K562 (cell line): ENCODE data around the gene RNF187. TPM values are rescaled to one million over a fixed set of nuclear protein-coding genes. Genes with fewer than 3 reads are reported as not detected.

Experiments used
- ATF6 ChIP-seq: sonication (generic); formaldehyde crosslinking; IDR thresholded peaks from 2 replicates; pipeline ENCODE4 v1.4.0; 2020; ENCODE audit warnings: mild to moderate bottlenecking, missing genetic modification reagents
- ELF2 ChIP-seq: fragments of 250-450 bp; sonication (Bioruptor Pico); IDR thresholded peaks from 2 replicates; pipeline ENCODE4 v1.5.0; 2021; ENCODE audit warnings: mild to moderate bottlenecking
- KLF1 ChIP-seq: fragments of 450-650 bp; IDR thresholded peaks from 2 replicates; pipeline ENCODE4 v1.6.1; 2016; ENCODE audit warnings: missing genetic modification characterization, missing compliant biosample characterization
- MTF1 ChIP-seq: fragments of 250-450 bp; sonication (Bioruptor Pico); IDR thresholded peaks from 2 replicates; pipeline ENCODE4 v1.9.0; 2021; ENCODE audit warnings: moderate library complexity, mild to moderate bottlenecking, inconsistent platforms, borderline replicate concordance
- PYGO2 ChIP-seq: fragments of 450-650 bp; IDR thresholded peaks from 2 replicates; pipeline ENCODE4 v1.6.1; 2016; ENCODE audit warnings: mild to moderate bottlenecking, missing genetic modification characterization, moderate library complexity, missing compliant biosample characterization
- RERE ChIP-seq: sonication (generic); formaldehyde crosslinking; IDR thresholded peaks from 2 replicates; pipeline ENCODE4 v1.8.0; 2023; ENCODE audit warnings: missing genetic modification reagents, mild to moderate bottlenecking, borderline replicate concordance
- REST ChIP-seq, 2 experiments: fragments of 450-650 bp; formaldehyde crosslinking in 1 of 2; IDR thresholded peaks; 2 replicates each; pipeline versions ENCODE4 v1.4.0 to v1.6.1; 2014 to 2020; ENCODE audit warnings: mild to moderate bottlenecking in 2 of 2, borderline replicate concordance in 1 of 2, low read depth in 1 of 2
- XRCC3 ChIP-seq: fragments of 450-650 bp; IDR thresholded peaks from 2 replicates; pipeline ENCODE4 v1.6.1; 2017; ENCODE audit warnings: mild to moderate bottlenecking, moderate library complexity
- ZC3H4 ChIP-seq: sonication (generic); formaldehyde crosslinking; IDR thresholded peaks from 2 replicates; pipeline ENCODE4 v1.9.0; 2021; ENCODE audit warnings: missing genetic modification reagents, borderline replicate concordance
- polyA plus RNA-seq, 8 experiments: library from polyadenylated mRNA; depleted of rRNA in 4 of 8; stranded (reverse) in 5 of 8; unstranded in 3 of 8; fragments of >200 nt; fragmentation: Nextera tagmentation in 2 of 8; fragmentation: Illumina TruSeq in 1 of 8; extraction: Ambion mirVana in 2 of 8; extraction: Trizol in 1 of 8; gene quantifications; 2 replicates each; pipeline versions ENCODE4 v1.2.1 to v1.2.3, GENCODE V29; 2011 to 2014; ENCODE audit warnings: inconsistent platforms in 1 of 8, missing spikeins in 1 of 8
- total RNA-seq, 7 experiments: library from RNA; depleted of rRNA in 6 of 7; stranded (reverse); fragments of >200 nt in 6 of 7; fragmentation: Illumina TruSeq in 2 of 7; extraction: Trizol in 2 of 7; gene quantifications; 2 replicates each; pipeline versions ENCODE4 v1.2.1 to v1.2.3, GENCODE V29; 2011 to 2021; ENCODE audit warnings: low replicate concordance in 1 of 7

Gene RNF187
- total and polyA plus RNA-seq, 9 of the 15 experiments (the other 6 are each of a cell fraction or from before 2014, with no cell fraction given): 2.3 to 119 (median 41.9) TPM

GRCh38 chr1:228500901-228501871, 14.0 kb downstream of the RNF187 start (continued):
- TF ChIP-seq ATF6 (CRISPR knock-in tag): no peak
- no peak for TF ChIP-seq PYGO2
- TF ChIP-seq MTF1 (CRISPR knock-in tag): 0 out of 2 replicates have a peak, but pooled peaks have one; percentile 25
- TF ChIP-seq ELF2 (CRISPR knock-in tag): peak; percentile 66; the same call in 1 of the 2 replicates
- no peak for TF ChIP-seq KLF1
- peak; percentile 86 for TF ChIP-seq REST (IDR thresholded peaks at IDR 0.05; ENCODE audit: borderline replicate concordance)
- TF ChIP-seq REST (CRISPR knock-in tag; IDR thresholded peaks at IDR 0.05; ENCODE audit: low read depth): no peak
- no peak for TF ChIP-seq XRCC3
- TF ChIP-seq RERE (CRISPR knock-in tag): no peak
- TF ChIP-seq ZC3H4 (CRISPR knock-in tag): no peak
